Measurements from ENCODE around the gene F11R. TPM values are rescaled to one million over a fixed set of nuclear protein-coding genes. Genes with fewer than 3 reads are reported as not detected.

F11R gene
- total RNA-seq, 4 donors from 2014 or later, result 31.7 to 52.8 (median 44.4) TPM

DNA sequence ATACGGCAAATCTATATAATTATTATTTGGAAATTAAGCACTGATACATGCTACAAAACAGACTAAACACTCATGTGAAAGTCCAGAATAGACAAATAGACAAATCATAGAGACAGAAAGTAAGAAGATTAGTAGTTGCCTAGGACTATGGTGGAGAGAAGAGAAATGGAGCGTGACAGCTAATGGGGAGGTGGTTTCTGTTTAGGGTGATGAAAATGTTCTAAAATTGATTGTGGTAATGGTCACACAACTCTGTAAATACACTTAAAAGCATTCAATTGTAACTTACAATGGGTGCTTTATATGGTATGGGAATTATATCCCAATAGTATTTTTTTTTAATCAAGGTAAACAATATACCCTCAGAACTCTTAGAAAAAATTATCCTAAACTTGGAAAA lies 45.9 kb downstream of the F11R start:
- TF ChIP-seq CTCF (IDR thresholded peaks at IDR 0.05), result no peak
- no peak for DNase-seq (ENCODE audit: low spot score)
- ATAC-seq (ENCODE audit: low FRiP score), result no peak

- ATAC-seq (ENCODE audit: low FRiP score) (no peak), DNase-seq (ENCODE audit: low spot score) (no peak)
- TF ChIP-seq CTCF (IDR thresholded peaks at IDR 0.05), result no peak
Observed at GRCh38 chr1:160973491-160973890, 47.5 kb downstream of the F11R start.

- no peak for DNase-seq (ENCODE audit: low spot score)
- no peak for ATAC-seq (ENCODE audit: low FRiP score)
- no peak for TF ChIP-seq CTCF (IDR thresholded peaks at IDR 0.05)
Observed at GRCh38 chr1:160972939-160973338, 48.0 kb downstream of the F11R start.

DNA sequence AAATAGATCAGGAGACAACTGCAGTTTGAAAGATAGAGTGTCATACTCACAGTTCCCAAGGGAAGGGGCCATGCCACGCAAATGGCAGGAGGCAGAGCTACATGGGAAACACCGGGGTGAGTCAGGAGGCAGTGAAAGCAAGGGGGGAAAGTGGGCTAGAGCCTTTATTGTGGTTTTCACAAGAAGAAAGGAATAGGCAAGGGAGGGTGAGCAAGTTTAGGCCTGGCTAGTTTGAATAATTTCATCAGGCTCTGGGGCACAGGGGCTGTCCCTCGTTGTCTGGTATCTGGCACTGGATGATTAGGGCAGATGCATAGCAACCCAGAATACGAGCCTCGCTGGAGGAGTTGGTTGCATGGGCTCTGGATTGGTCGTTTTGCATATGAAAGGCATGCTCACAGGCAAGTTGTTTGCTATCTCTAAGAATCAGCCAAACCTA lies 49.3 kb downstream of the F11R start:
- TF ChIP-seq CTCF (IDR thresholded peaks at IDR 0.05), result no peak
- DNase-seq (ENCODE audit: low spot score), result no peak
- no peak for ATAC-seq (ENCODE audit: low FRiP score)

- no peak for TF ChIP-seq CTCF (IDR thresholded peaks at IDR 0.05)
- DNase-seq (ENCODE audit: low spot score) (no peak), ATAC-seq (ENCODE audit: low FRiP score) (no peak)
Observed at GRCh38 chr1:160963521-160963920, 57.4 kb downstream of the F11R start.

GRCh38 chr1:160961419-160961818 lies 59.5 kb downstream of the F11R start:
- no peak for ATAC-seq (ENCODE audit: low FRiP score)
- no peak for TF ChIP-seq CTCF (IDR thresholded peaks at IDR 0.05)
- DNase-seq (ENCODE audit: low spot score), result no peak

DNA sequence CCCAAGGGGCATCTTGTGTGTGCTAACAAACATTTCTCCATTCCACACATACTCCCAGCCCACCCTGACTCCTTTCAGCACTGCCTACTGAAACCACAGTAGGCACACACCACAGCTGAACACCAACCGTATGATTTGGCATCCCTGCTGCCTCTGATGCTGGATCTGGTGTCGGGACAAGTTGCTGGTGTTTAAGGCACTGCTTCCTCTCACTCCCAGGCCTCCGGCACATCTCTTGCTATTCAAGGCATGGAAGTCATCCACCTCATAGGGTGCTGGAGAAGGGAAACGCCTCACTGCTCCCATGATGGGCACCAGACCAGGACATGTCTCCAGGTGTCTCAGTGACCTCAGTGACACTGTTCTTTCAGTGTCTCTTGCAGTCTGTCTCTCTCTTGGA lies 64.0 kb downstream of the F11R start:
- no peak for DNase-seq (ENCODE audit: low spot score)
- TF ChIP-seq CTCF (IDR thresholded peaks at IDR 0.05), result no peak
- no peak for ATAC-seq (ENCODE audit: low FRiP score)

All from omental fat pad (tissue), 4 donors.